Right lobe of liver (tissue), 6 donors: ENCODE data around the gene TNS4. TPM values are rescaled to one million over a fixed set of nuclear protein-coding genes. Genes with fewer than 3 reads are reported as not detected.

Experiments used
- ATAC-seq, 4 donors: fragments of 200-7000 bp; cut with Tn5 transposase; one replicate each; pipeline ENCODE4 v1.9.1; 2020; ENCODE audit warnings: mild to moderate bottlenecking in 4 of 4, moderate library complexity in 4 of 4
- DNase-seq, 3 donors: peaks; one replicate each; pipeline ENCODE4 v3.0.0-alpha.2; 2020
- H3K27ac ChIP-seq, 3 donors: fragments of 200-600 bp; one replicate each; pipeline ENCODE4 v1.8.0; 2022
- H3K27me3 ChIP-seq, 2 donors: fragments of 200-600 bp; one replicate each; pipeline ENCODE4 v1.8.0; 2022
- H3K36me3 ChIP-seq, 4 donors: fragments of 200-600 bp; sonication (generic) in 1 of 4; one replicate each; pipeline versions ENCODE4 v1.5.1 to v1.8.0; 2017 to 2022; ENCODE audit warnings: control low read depth in 1 of 4
- H3K4me1 ChIP-seq, 4 donors: fragments of 200-600 bp; sonication (generic) in 1 of 4; one replicate each; pipeline versions ENCODE4 v1.5.1 to v1.8.0; 2017 to 2022; ENCODE audit warnings: control low read depth in 1 of 4
- H3K4me3 ChIP-seq, 3 donors: fragments of 200-600 bp; one replicate each; pipeline ENCODE4 v1.8.0; 2022
- H3K9me3 ChIP-seq, 4 donors: fragments of 200-600 bp; sonication (generic) in 1 of 4; one replicate each; pipeline versions ENCODE4 v1.5.1 to v1.8.0; 2017 to 2022; ENCODE audit warnings: control low read depth in 1 of 4
- CTCF ChIP-seq, 4 donors: fragments of 200-600 bp in 3 of 4; fragments of 450-650 bp in 1 of 4; IDR thresholded peaks; one replicate each; pipeline versions ENCODE4 v1.5.1 to v1.8.0; 2016 to 2022; ENCODE audit warnings: antibody characterized with exemption in 4 of 4, mild to moderate bottlenecking in 2 of 4
- POLR2A ChIP-seq: fragments of 450-650 bp; IDR thresholded peaks from one replicate; pipeline ENCODE4 v1.6.1; 2017; ENCODE audit warnings: antibody characterized with exemption, mild to moderate bottlenecking
- WGBS: methylation state at CpG from one replicate; pipeline ENCODE4 v1.1.6; 2018; ENCODE audit warnings: low coverage, low lambda C conversion rate; ENCODE audit not compliant: insufficient coverage; ENCODE audit errors: missing lambda C conversion rate; 5-methylcytosine and 5-hydroxymethylcytosine counted together
- intact Hi-C, 2 donors: fragments of 100-400 bp; cut with DNase I; formaldehyde crosslinking; loops; one replicate each; pipeline versions ENCODE4 v1.11.2 to v1.14.1; 2022
- total RNA-seq, 6 experiments: library from RNA; depleted of rRNA in 2 of 6; stranded (reverse); fragments of >200 nt in 2 of 6; fragmentation: NEBNext Ultra II Directional in 3 of 6; extraction: Animal tissue kit (Norgen Biotek cat#: 25700) in 3 of 6; gene quantifications; one replicate each; pipeline versions ENCODE4 v1.1.0 to v1.2.4, GENCODE V29; 2016 to 2023
- donor health status: DM: no; HTN: yes; CAD: no.
- donor health status: DM: no; HTN: no; CAD: no.
- donor health status: DM: no; HTN: no; CAD: no.
- donor health status: DM: no; HTN: yes; CAD: no.
- donor health status: DM: no; HTN: yes; CAD: no.

TNS4 gene
- total RNA-seq, 6 experiments from 2014 or later: not detected

- Histone ChIP-seq H3K4me3 (no peak overlapping the region), H3K9me3 (no peaks in the 10 kb centered on the region), H3K27ac (no peak overlapping the region), H3K4me1 (no peaks in the 10 kb centered on the region), H3K36me3 (no peaks in the 10 kb centered on the region), H3K27me3 (no peaks in the 10 kb centered on the region)
- DNase-seq (no peak), ATAC-seq (no peak)
- WGBS: 80% methylated on average over 1 of the region's 5 CpGs
- intact Hi-C loops: no loop called here
- TF ChIP-seq CTCF (IDR thresholded peaks at IDR 0.05) (no peak), POLR2A (no peak)
Observed at GRCh38 chr17:40519089-40519775, 17.8 kb upstream of the TNS4 start.

GRCh38 chr17:40518401-40519088 lies 17.1 kb upstream of the TNS4 start:
- Histone ChIP-seq H3K27me3 (no peaks in the 10 kb centered on the region), H3K4me1 (no peaks in the 10 kb centered on the region), H3K4me3 (no peak overlapping the region), H3K27ac (no peak overlapping the region), H3K36me3 (no peaks in the 10 kb centered on the region), H3K9me3 (no peaks in the 10 kb centered on the region)
- no peak for ATAC-seq
- 81% methylated on average over 3 of the region's 5 CpGs for WGBS
- no peak for TF ChIP-seq POLR2A
- TF ChIP-seq CTCF (IDR thresholded peaks at IDR 0.05): no peak
- no peak for DNase-seq
- intact Hi-C loops: no loop called here

GRCh38 chr17:40517981-40518380 lies 16.6 kb upstream of the TNS4 start:
- 83% methylated on average over 4 of the region's 4 CpGs for WGBS
- no peaks in the 10 kb centered on the region for H3K36me3 ChIP-seq
- H3K4me1 ChIP-seq: no peaks in the 10 kb centered on the region
- no peaks in the 10 kb centered on the region for H3K9me3 ChIP-seq
- intact Hi-C loops: no loop called here
- H3K27me3 ChIP-seq: no peaks in the 10 kb centered on the region
- ATAC-seq (no peak), DNase-seq (no peak)
- no peak overlapping the region for H3K27ac ChIP-seq
- TF ChIP-seq CTCF (IDR thresholded peaks at IDR 0.05) (no peak), POLR2A (no peak)
- H3K4me3 ChIP-seq: no peak overlapping the region

- no peak for TF ChIP-seq POLR2A
- no peak for TF ChIP-seq CTCF (IDR thresholded peaks at IDR 0.05)
- DNase-seq: no peak
- intact Hi-C loops: no loop called here
Observed at GRCh38 chr17:40517286-40517662, 15.9 kb upstream of the TNS4 start.

More at GRCh38 chr17:40517286-40517662, 15.9 kb upstream of the TNS4 start:
- no peak for ATAC-seq
- Histone ChIP-seq H3K27me3 (no peaks in the 10 kb centered on the region), H3K4me3 (no peak overlapping the region), H3K36me3 (no peaks in the 10 kb centered on the region), H3K9me3 (no peaks in the 10 kb centered on the region), H3K4me1 (no peaks in the 10 kb centered on the region), H3K27ac (no peak overlapping the region)
- WGBS: 71% methylated on average over 2 of the region's 2 CpGs
